GM12801 (cell line): ENCODE data around the gene SMAD2.

Source experiments
- CTCF ChIP-seq: IDR thresholded peaks from one replicate; pipeline ENCODE4 v1.5.1; 2011; ENCODE audit warnings: control low read depth; ENCODE audit not compliant: insufficient read length; ENCODE audit errors: extremely low read depth

The SMAD2 gene

GRCh38 chr18:47969816-47970215, 39.4 kb upstream of the SMAD2 start:
- no peak for TF ChIP-seq CTCF

- TF ChIP-seq CTCF = no peak
These were observed 38.3 kb upstream of the SMAD2 start for GRCh38 chr18:47968721-47969120.

- TF ChIP-seq CTCF = no peak
These were observed 37.7 kb upstream of the SMAD2 start for GRCh38 chr18:47968006-47968676.

GRCh38 chr18:47964053-47964452, 33.6 kb upstream of the SMAD2 start:
- no peak for TF ChIP-seq CTCF

GRCh38 chr18:47953471-47953931, 23.0 kb upstream of the SMAD2 start:
- no peak for TF ChIP-seq CTCF

- TF ChIP-seq CTCF = no peak
These were observed 20.1 kb upstream of the SMAD2 start for GRCh38 chr18:47950511-47950910.

- TF ChIP-seq CTCF = no peak
These were observed 18.7 kb upstream of the SMAD2 start for GRCh38 chr18:47949202-47949601.

GRCh38 chr18:47946889-47947288, 16.4 kb upstream of the SMAD2 start:
- no peak for TF ChIP-seq CTCF
